Measurements from ENCODE around the gene ELMOD1.
"Not testable (repeated sequence)": the region's sequence is repeated elsewhere in the genome, so short reads cannot be mapped to it uniquely, and the experiment has no call there.

DNA sequence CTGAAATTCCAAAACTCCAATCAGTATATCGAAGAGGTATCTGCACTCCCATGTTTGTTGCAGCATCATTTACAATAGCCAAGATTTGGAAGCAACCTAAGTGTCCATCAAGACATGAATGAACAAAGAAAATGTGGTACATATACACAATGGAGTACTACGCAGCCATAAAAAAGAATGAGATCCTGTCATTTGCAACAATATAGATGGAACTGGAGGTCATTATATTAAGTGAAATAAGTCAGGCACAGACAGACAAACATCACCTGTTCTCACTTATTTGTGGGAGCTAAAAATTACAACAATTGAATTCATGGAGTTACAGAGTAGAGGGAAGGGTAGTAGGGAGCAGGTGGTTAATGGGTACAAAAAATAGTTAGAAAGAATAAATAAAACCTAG lies 11.8 kb upstream of the ELMOD1 start:
- TF ChIP-seq, protein P1, sequence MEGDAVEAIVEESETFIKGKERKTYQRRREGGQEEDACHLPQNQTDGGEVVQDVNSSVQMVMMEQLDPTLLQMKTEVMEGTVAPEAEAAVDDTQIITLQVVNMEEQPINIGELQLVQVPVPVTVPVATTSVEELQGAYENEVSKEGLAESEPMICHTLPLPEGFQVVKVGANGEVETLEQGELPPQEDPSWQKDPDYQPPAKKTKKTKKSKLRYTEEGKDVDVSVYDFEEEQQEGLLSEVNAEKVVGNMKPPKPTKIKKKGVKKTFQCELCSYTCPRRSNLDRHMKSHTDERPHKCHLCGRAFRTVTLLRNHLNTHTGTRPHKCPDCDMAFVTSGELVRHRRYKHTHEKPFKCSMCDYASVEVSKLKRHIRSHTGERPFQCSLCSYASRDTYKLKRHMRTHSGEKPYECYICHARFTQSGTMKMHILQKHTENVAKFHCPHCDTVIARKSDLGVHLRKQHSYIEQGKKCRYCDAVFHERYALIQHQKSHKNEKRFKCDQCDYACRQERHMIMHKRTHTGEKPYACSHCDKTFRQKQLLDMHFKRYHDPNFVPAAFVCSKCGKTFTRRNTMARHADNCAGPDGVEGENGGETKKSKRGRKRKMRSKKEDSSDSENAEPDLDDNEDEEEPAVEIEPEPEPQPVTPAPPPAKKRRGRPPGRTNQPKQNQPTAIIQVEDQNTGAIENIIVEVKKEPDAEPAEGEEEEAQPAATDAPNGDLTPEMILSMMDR (IDR thresholded peaks at IDR 0.05 in 8 of 11, conservative IDR thresholded peaks at IDR 0.05 in 3 of 11) = not testable (repeated sequence)
- TF ChIP-seq POLR2A (IDR thresholded peaks at IDR 0.05) = not testable (repeated sequence)

All from spleen (tissue), 7 donors.